ENCODE results near the gene NAV2.

NAV2 gene

DNA sequence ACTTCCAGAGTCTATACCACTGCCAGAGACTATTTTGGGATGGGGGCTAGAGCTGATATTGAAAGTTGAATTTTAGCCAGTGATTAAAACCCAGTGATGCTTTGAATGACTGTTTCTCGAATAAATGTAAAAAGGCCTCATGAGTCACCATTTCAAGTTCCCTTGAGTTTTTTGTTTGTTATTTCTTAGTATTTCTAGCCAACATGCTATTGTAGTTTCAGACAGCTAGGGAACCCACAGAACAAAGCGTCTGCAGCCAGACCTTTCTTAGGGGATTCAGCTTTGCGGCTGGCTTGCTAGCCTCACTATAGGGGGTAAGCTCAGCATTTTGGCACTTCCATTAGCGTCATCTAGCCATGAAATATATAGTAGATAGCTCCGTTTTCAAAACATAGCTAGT, 381.1 kb downstream of the NAV2 start:
- H3K27me3 Mint-ChIP-seq (ENCODE audit: low read depth, poor library complexity) = no peaks in the 10 kb centered on the region
- peaks cover 63% of the 10 kb centered on the region for H3K4me1 Mint-ChIP-seq
- TF ChIP-seq, protein P1, sequence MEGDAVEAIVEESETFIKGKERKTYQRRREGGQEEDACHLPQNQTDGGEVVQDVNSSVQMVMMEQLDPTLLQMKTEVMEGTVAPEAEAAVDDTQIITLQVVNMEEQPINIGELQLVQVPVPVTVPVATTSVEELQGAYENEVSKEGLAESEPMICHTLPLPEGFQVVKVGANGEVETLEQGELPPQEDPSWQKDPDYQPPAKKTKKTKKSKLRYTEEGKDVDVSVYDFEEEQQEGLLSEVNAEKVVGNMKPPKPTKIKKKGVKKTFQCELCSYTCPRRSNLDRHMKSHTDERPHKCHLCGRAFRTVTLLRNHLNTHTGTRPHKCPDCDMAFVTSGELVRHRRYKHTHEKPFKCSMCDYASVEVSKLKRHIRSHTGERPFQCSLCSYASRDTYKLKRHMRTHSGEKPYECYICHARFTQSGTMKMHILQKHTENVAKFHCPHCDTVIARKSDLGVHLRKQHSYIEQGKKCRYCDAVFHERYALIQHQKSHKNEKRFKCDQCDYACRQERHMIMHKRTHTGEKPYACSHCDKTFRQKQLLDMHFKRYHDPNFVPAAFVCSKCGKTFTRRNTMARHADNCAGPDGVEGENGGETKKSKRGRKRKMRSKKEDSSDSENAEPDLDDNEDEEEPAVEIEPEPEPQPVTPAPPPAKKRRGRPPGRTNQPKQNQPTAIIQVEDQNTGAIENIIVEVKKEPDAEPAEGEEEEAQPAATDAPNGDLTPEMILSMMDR (IDR thresholded peaks at IDR 0.05) = no peak
- no peaks in the 10 kb centered on the region for H3K9me3 Mint-ChIP-seq
- DNase-seq = no peak
- H3K36me3 Mint-ChIP-seq (ENCODE audit: low read depth) = peaks cover 72% of the 10 kb centered on the region
- H3K4me3 Mint-ChIP-seq = no peak overlapping the region
- H3K27ac Mint-ChIP-seq = peak overlapping the region; percentile 48

DNA sequence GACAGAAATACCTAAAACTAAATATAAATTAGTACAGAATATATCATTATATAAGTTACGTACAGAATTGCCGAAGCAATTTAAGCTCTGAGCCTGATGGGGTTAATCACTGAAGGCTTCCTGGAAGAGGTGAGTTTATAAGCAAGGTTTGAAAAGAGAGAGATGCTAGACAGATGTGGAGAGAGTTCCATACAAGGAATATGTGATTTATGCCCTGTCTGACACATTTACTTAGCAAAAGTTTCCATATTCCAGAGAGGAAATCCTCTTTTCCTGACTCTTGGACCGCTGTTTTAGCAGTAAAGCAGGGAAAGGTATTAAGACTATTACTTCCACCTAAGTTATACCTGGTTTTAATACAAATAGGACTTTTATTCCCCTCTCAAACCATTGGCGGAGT, 382.6 kb downstream of the NAV2 start:
- H3K27me3 Mint-ChIP-seq (ENCODE audit: low read depth, poor library complexity) = no peaks in the 10 kb centered on the region
- no peak for DNase-seq
- H3K4me3 Mint-ChIP-seq = no peak overlapping the region
- peaks cover 58% of the 10 kb centered on the region for H3K4me1 Mint-ChIP-seq
- TF ChIP-seq, protein P1 (IDR thresholded peaks at IDR 0.05) = no peak
- H3K27ac Mint-ChIP-seq = no peak overlapping the region
- H3K36me3 Mint-ChIP-seq (ENCODE audit: low read depth) = peaks cover 74% of the 10 kb centered on the region
- H3K9me3 Mint-ChIP-seq = no peaks in the 10 kb centered on the region

DNA sequence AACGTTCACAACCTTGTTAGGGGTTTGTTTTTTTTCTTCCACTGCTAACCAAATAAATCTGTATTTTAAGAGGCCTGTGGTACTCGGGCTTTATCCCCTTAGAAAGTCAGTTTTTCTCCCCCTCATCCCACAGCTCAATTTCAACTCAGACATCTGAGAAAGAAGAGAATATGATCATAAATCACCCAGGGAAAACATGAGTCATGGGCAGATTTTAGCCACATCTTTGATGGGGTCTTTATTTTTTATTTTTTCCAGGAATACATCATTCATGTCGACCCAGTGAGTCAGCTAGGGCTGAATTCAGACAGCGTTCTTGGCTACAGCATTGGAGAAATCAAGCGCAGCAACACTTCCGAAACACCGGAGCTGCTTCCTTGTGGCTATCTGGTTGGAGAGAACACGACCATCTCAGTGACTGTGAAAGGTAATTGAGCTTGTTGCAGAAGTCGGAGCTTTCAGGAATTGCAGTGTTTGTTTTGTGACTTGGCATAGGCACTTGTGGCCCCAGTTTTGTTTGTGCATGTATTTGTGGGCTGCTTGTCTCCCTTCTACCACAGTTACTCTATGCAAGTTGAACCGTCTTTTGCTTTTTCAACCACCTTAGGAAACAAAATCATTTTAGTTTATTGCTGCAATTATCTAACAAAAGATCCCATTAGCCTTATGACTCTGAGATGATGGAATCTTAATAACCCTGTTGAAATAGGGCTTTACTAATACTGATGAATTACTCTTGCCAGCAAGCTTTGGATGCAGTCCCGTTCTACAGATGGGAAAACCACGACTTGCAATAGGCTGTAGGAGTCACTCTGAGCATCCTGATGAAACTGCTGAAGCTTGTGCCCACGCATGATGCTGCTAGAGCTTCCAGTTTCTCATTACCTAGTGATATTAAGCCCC, 384.9 kb downstream of the NAV2 start:
- no peaks in the 10 kb centered on the region for H3K27me3 Mint-ChIP-seq (ENCODE audit: low read depth, poor library complexity)
- TF ChIP-seq, protein P1 (IDR thresholded peaks at IDR 0.05) = no peak
- H3K27ac Mint-ChIP-seq = peak overlapping the region; percentile 77
- no peaks in the 10 kb centered on the region for H3K9me3 Mint-ChIP-seq
- peaks cover 62% of the 10 kb centered on the region for H3K36me3 Mint-ChIP-seq (ENCODE audit: low read depth)
- peaks cover 44% of the 10 kb centered on the region for H3K4me1 Mint-ChIP-seq
- no peak overlapping the region for H3K4me3 Mint-ChIP-seq
- DNase-seq = no peak

DNA sequence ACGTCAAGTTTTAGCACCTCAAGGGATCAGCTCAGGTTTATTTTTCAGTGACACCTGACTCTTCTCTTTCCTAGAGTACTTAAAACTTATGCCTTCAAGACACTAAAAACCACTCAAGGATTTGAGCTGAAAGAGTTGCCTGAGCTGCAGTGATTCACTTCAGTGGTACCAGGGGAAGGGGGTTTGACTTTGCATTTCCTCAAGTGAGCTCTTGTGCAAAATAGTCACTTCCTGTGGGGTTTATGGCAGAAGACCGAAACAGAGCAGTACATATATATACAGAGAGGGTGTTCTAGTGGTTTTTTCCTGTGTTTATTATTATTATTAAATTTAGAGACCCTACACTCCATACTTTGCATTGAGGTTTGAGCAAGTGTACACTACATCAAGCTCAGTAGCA, 386.9 kb downstream of the NAV2 start:
- Mint-ChIP-seq H3K9me3 (no peaks in the 10 kb centered on the region), H3K4me1 (peaks cover 36% of the 10 kb centered on the region), H3K27ac (peak overlapping the region; percentile 86), H3K4me3 (no peak overlapping the region), H3K36me3 (ENCODE audit: low read depth) (peaks cover 67% of the 10 kb centered on the region), H3K27me3 (ENCODE audit: low read depth, poor library complexity) (no peaks in the 10 kb centered on the region)
- DNase-seq = no peak
- TF ChIP-seq, protein P1 (IDR thresholded peaks at IDR 0.05) = no peak

DNA sequence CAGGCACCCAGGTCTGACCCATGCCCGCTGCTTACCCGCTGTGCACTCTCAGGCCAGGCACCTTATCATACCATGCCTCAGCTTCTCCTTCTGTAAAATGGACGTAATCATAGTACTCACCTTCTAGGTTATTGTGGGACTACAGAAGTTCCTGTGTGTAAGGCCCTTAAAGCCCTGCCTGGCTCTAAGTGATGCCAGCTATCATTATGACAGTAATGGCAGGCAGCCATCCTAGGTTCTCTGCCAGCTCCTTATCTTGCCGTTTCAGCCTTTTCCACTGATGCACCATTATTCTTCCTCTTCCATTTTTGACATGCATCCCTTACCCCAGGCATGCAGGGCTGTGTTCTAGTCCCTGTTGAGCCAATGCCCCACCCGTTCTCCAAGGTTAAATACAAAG, 389.8 kb downstream of the NAV2 start:
- H3K27ac Mint-ChIP-seq = no peak overlapping the region
- TF ChIP-seq, protein P1 (IDR thresholded peaks at IDR 0.05) = no peak
- peaks cover 59% of the 10 kb centered on the region for H3K36me3 Mint-ChIP-seq (ENCODE audit: low read depth)
- no peak for DNase-seq
- no peaks in the 10 kb centered on the region for H3K27me3 Mint-ChIP-seq (ENCODE audit: low read depth, poor library complexity)
- H3K4me3 Mint-ChIP-seq = no peak overlapping the region
- H3K9me3 Mint-ChIP-seq = no peaks in the 10 kb centered on the region
- H3K4me1 Mint-ChIP-seq = peaks cover 16% of the 10 kb centered on the region

DNA sequence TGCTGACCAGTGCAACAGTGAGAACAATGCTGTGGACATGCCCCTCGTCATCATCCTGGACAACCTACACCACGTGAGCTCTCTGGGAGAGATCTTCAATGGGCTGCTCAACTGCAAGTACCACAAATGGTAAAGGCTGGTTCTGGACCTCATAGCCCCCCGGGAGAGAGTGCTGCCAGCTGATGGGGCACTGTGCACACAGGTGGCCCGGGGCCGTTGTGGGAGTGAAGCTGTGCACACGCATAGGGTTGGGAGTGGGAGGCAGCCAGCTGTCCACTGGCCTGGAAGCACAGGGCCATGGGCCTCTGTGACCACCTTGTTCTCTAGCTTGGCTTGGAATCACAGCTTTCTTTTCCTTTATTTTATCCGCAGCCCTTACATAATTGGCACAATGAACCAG, 390.6 kb downstream of the NAV2 start:
- Mint-ChIP-seq H3K27ac (no peak overlapping the region), H3K36me3 (ENCODE audit: low read depth) (peaks cover 64% of the 10 kb centered on the region), H3K4me3 (no peak overlapping the region), H3K27me3 (ENCODE audit: low read depth, poor library complexity) (no peaks in the 10 kb centered on the region), H3K4me1 (peaks cover 10% of the 10 kb centered on the region), H3K9me3 (no peaks in the 10 kb centered on the region)
- TF ChIP-seq, protein P1 (IDR thresholded peaks at IDR 0.05) = no peak
- no peak for DNase-seq
